HepG2 (cell line): Measurements from ENCODE around the gene LRRC45. TPM values are rescaled to one million over a fixed set of nuclear protein-coding genes. Genes with fewer than 3 reads are reported as not detected.

Experiments
- ATAC-seq: fragments of 200-7000 bp; cut with Tn5 transposase; 3 replicates; pipeline ENCODE4 v1.9.1; 2020; ENCODE audit warnings: mild to moderate bottlenecking, moderate library complexity
- BruUV-seq: library from RNA; stranded (reverse); fragments of 400-500 nt; replicated peaks from 2 replicates; lab custom pipeline; 2021; lab: Mats Ljungman, UMichigan
- CTCF ChIA-PET: fragments of 300-600 bp; formaldehyde crosslinking; extraction: SDS; loops from one replicate; lab custom pipeline; 2021; ENCODE audit warnings: low total read pairs, inconsistent platforms, low intra/inter-chr PET ratio; lab: Yijun Ruan, JAX
- POLR2A ChIA-PET: fragments of 350-600 bp; sonication (Branson Sonifier 250); formaldehyde crosslinking; loops from one replicate; lab custom pipeline; 2020; ENCODE audit warnings: antibody characterized with exemption, inconsistent platforms; lab: Yijun Ruan, JAX
- DNase-seq: peaks from one replicate; pipeline ENCODE4 v3.0.0-alpha.2; 2015; ENCODE audit warnings: low spot score
- FAIRE-seq: peaks from 3 replicates; lab custom pipeline; 2011; peaks lifted over from hg19 to GRCh38; lab: Jason Lieb, UNC
- H2AFZ ChIP-seq: one replicate; pipeline ENCODE4 v1.6.1; 2011; ENCODE audit warnings: low read length, inconsistent platforms
- H3K27ac ChIP-seq: fragments of 300-600 bp; 3 replicates; pipeline ENCODE4 v1.8.0; 2011; ENCODE audit warnings: mixed run types, mild to moderate bottlenecking, mixed read lengths, low read length, inconsistent platforms; ENCODE audit not compliant: insufficient read depth; ENCODE audit errors: extremely low read length
- H3K27me3 ChIP-seq, 2 experiments: fragments of 200-600 bp in 1 of 2; 2 replicates in 1 of 2; 3 replicates in 1 of 2; pipeline versions ENCODE4 v1.6.0 to v1.8.0; 2011; ENCODE audit warnings: low read length in 2 of 2, mild to moderate bottlenecking in 2 of 2, moderate library complexity in 2 of 2, inconsistent platforms in 1 of 2; ENCODE audit not compliant: insufficient read depth in 2 of 2, control insufficient read depth in 1 of 2
- H3K36me3 ChIP-seq, 2 experiments: fragments of 200-600 bp in 1 of 2; replicated peaks in 1 of 2; 2 replicates in 1 of 2; 3 replicates in 1 of 2; pipeline versions ENCODE4 v1.5.1 to v1.8.0; 2011; ENCODE audit warnings: low read length in 2 of 2, inconsistent platforms in 1 of 2; ENCODE audit not compliant: insufficient read depth in 2 of 2, control insufficient read depth in 1 of 2
- H3K4me1 ChIP-seq: 2 replicates; pipeline ENCODE4 v1.5.1; 2012; ENCODE audit warnings: low read length, inconsistent platforms; ENCODE audit not compliant: insufficient read depth
- H3K4me2 ChIP-seq: 2 replicates; pipeline ENCODE4 v1.6.0; 2011; ENCODE audit warnings: low read depth, low read length, inconsistent platforms
- H3K4me3 ChIP-seq, 3 experiments: fragments of 200-600 bp in 1 of 3; sonication (generic), shearing (Covaris generic) in 1 of 3; replicated peaks in 1 of 3; 2 replicates each; pipeline ENCODE4 v1.5.1; 2011 to 2016; ENCODE audit warnings: low read length in 3 of 3, inconsistent platforms in 2 of 3, low read depth in 2 of 3, mild to moderate bottlenecking in 2 of 3, control low read depth in 1 of 3, mixed read lengths in 1 of 3; ENCODE audit not compliant: insufficient read depth in 1 of 3
- H3K79me2 ChIP-seq: one replicate; pipeline ENCODE4 v1.6.1; 2011; ENCODE audit warnings: low read length, inconsistent platforms; ENCODE audit not compliant: insufficient read depth
- H3K9ac ChIP-seq: 2 replicates; pipeline ENCODE4 v1.6.0; 2011; ENCODE audit warnings: mild to moderate bottlenecking, low read depth, low read length, inconsistent platforms; ENCODE audit not compliant: insufficient read depth
- H3K9me3 ChIP-seq: 2 replicates; pipeline ENCODE4 v1.5.1; 2012; ENCODE audit warnings: mild to moderate bottlenecking, low read length
- H4K20me1 ChIP-seq: 2 replicates; pipeline ENCODE4 v1.6.0; 2011; ENCODE audit warnings: inconsistent platforms, mild to moderate bottlenecking, low read length, moderate library complexity; ENCODE audit not compliant: insufficient read depth
- ATF6 ChIP-seq: sonication (generic); formaldehyde crosslinking; conservative IDR thresholded peaks from 2 replicates; pipeline ENCODE4 v1.4.0; 2020; ENCODE audit warnings: missing genetic modification reagents
- CENPT ChIP-seq: sonication (generic); formaldehyde crosslinking; IDR thresholded peaks from 2 replicates; pipeline ENCODE4 v1.8.0; 2022; ENCODE audit warnings: low read depth, mild to moderate bottlenecking, moderate library complexity, missing genetic modification reagents
- GABPA ChIP-seq, 2 experiments: IDR thresholded peaks; 2 replicates each; pipeline ENCODE4 v1.6.1; 2011 to 2016; ENCODE audit warnings: low read depth in 2 of 2, low read length in 1 of 2, missing biosample characterization in 1 of 2, missing genetic modification characterization in 1 of 2
- HIVEP1 ChIP-seq: sonication (generic); formaldehyde crosslinking; IDR thresholded peaks from 2 replicates; pipeline ENCODE4 v1.4.0; 2020; ENCODE audit warnings: mild to moderate bottlenecking, missing genetic modification reagents
- KLF9 ChIP-seq: IDR thresholded peaks from 2 replicates; pipeline ENCODE4 v1.6.1; 2016; ENCODE audit warnings: low read depth
- NFIB ChIP-seq: sonication (generic); formaldehyde crosslinking; IDR thresholded peaks from 2 replicates; pipeline ENCODE4 v1.9.0; 2021; ENCODE audit warnings: missing genetic modification reagents, mild to moderate bottlenecking, borderline replicate concordance
- PITX1 ChIP-seq: sonication (generic); formaldehyde crosslinking; IDR thresholded peaks from 2 replicates; pipeline ENCODE4 v1.5.1; 2020; ENCODE audit warnings: mild to moderate bottlenecking, missing genetic modification reagents
- RFXANK ChIP-seq: IDR thresholded peaks from 2 replicates; pipeline ENCODE4 v1.6.1; 2016
- SKI ChIP-seq: fragments of 450-650 bp; IDR thresholded peaks from one replicate; pipeline ENCODE4 v1.6.1; 2018; ENCODE audit warnings: mild to moderate bottlenecking; ENCODE audit not compliant: partially characterized antibody
- SP140L ChIP-seq: sonication (generic); formaldehyde crosslinking; IDR thresholded peaks from 2 replicates; pipeline ENCODE4 v1.4.0; 2020; ENCODE audit warnings: missing genetic modification reagents, borderline replicate concordance
- SYNCRIP ChIP-seq: fragments of 200-400 bp; formaldehyde crosslinking; IDR thresholded peaks from 2 replicates; pipeline ENCODE4 v1.6.1; 2018; ENCODE audit warnings: mild to moderate bottlenecking, low read depth, low read length; ENCODE audit not compliant: insufficient read depth
- U2AF1 ChIP-seq: fragments of 200-400 bp; formaldehyde crosslinking; optimal IDR thresholded peaks from 2 replicates; pipeline ENCODE3; 2017; ENCODE audit warnings: mild to moderate bottlenecking, low read depth, low read length
- ZMAT3 ChIP-seq: sonication (generic); formaldehyde crosslinking; conservative IDR thresholded peaks from 2 replicates; pipeline ENCODE4 v1.7.0; 2021; ENCODE audit warnings: missing genetic modification reagents
- ZNF841 ChIP-seq: sonication (generic); formaldehyde crosslinking; IDR thresholded peaks from 2 replicates; pipeline ENCODE4 v1.8.1; 2023; ENCODE audit warnings: missing genetic modification reagents, borderline replicate concordance
- WGBS: methylation state at CpG from one replicate; pipeline ENCODE4 v1.1.6; 2017; ENCODE audit warnings: low lambda C conversion rate; 5-methylcytosine and 5-hydroxymethylcytosine counted together
- in situ Hi-C: cut with HindIII; loops from 2 replicates; pipeline ENCODE4 v1.10.0; 2017; ENCODE audit warnings: low pct_unique_long_range_greater_than_20kb; ENCODE audit not compliant: extremely low pct_ligation_motif_present
- intact Hi-C: fragments of 100-400 bp; cut with micrococcal nuclease; formaldehyde crosslinking; loops from one replicate; pipeline ENCODE4 v1.10.0; 2022; ENCODE audit not compliant: unreplicated experiment
- polyA plus RNA-seq, 8 experiments: library from polyadenylated mRNA; depleted of rRNA in 3 of 8; stranded (reverse) in 7 of 8; unstranded in 1 of 8; fragments of >200 nt; fragmentation: Illumina TruSeq in 4 of 8; extraction: Trizol in 4 of 8; gene quantifications; 2 replicates each; pipeline versions ENCODE4 v1.2.1 to v1.2.3, GENCODE V29; 2011 to 2016; ENCODE audit warnings: low read depth in 4 of 8, missing spikeins in 1 of 8, mixed read lengths in 1 of 8; ENCODE audit not compliant: insufficient read depth in 1 of 8
- total RNA-seq, 5 experiments: library from RNA; depleted of rRNA; stranded (reverse); fragments of >200 nt; fragmentation: Illumina TruSeq; extraction: Trizol; gene quantifications; 2 replicates each; pipeline ENCODE4 v1.2.3, GENCODE V29; 2016; ENCODE audit warnings: low read depth in 1 of 5
- TF ChIP-seq, protein P1 (sequence below): sonication (generic); formaldehyde crosslinking; IDR thresholded peaks from 2 replicates; pipeline ENCODE4 v1.4.0; 2020; ENCODE audit warnings: missing genetic modification reagents, borderline replicate concordance
- TF ChIP-seq, protein P2 (sequence below): sonication (generic); formaldehyde crosslinking; IDR thresholded peaks from 2 replicates; pipeline ENCODE4 v1.5.1; 2020; ENCODE audit warnings: mild to moderate bottlenecking, missing genetic modification reagents, moderate library complexity

The LRRC45 gene
- total and polyA plus RNA-seq, 2 of the 13 experiments (the other 11 are each of a cell fraction or from before 2014, with no cell fraction given): 11.6 to 48.1 TPM

- TF ChIP-seq ZNF841 (CRISPR knock-in tag) (no peak), CENPT (CRISPR knock-in tag) (no peak)
Measured at GRCh38 chr17:82050152-82050760, 27.2 kb downstream of the LRRC45 start (continued).

DNA sequence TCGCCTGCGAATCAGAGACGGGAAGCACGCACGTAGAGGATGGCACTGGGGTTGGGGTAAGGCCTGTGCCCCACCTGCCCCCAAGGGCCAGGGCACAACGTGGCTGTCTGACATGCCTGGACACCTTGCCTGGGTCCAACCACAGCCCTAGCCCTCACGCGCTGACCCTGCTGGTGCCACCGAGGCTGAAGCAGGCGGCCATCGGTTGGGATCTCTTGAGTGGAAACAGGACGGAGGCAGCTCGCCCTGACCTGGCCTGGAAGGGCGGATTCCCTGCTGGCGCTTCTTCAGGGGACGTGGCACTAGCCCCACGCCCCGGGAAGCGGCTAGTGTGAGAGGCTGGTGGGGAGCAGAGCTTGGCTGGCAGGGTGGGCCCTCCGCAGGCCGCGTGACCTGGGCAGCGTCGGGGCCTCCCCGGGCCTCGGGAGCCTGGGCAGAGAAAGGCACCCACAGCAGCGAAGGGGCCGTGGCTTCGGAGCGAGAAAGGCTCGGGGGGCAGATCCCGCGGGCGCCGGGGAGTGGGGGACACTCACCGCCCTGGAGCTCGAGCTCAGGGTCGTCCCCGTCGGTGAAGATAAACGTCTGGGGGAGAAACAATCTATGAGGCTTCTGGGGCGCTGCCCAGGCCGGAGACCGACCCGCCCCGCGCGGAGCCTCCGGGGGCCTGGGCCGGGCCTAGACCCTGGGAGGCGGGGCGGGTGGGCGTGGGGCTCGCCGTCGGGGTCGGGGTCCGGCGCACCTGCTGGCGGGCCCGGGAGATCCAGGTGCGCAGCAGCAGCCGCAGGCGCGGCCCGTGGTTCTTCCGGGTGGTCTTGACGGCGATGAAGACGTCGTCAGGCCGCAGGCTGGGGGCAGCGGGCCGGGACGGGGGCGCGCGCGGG is 27.9 kb downstream of the LRRC45 start:
- intact Hi-C loops (loop anchor here (1.0 to 5.0 kb wide), 2 partner anchors 14 to 46 kb away; partner anchors contain the start of genes DCXR and FASN), in situ Hi-C loops (no loop called here)
- peak; percentile 23 for ATAC-seq
- no peak overlapping the region for H2AFZ ChIP-seq
- peaks cover 37% of the 10 kb centered on the region for H3K79me2 ChIP-seq
- H3K27me3 ChIP-seq: no peaks in the 10 kb centered on the region; a peak in 2 of 5 replicates
- H3K4me2 ChIP-seq: peak overlapping the region; percentile 100
- ChIA-PET POLR2A (interaction anchor here (1.0 to 3.4 kb wide), 6 partner anchors 7 to 179 kb away, joined by 3 to 33 read pairs (median 4); partner anchors contain the start of genes CENPX, DCXR, DUS1L and LRRC45), CTCF (interaction anchor here (0.6 kb wide), 1 partner anchor 14 kb away, joined by 3 read pairs; the partner anchor contains the start of gene DCXR)
- BruUV-seq: no TSS peak
- no peaks in the 10 kb centered on the region for H3K9me3 ChIP-seq
- H3K4me3 ChIP-seq: peak overlapping the region; percentile 76 to 99 (median 95)
- H3K4me1 ChIP-seq: peaks cover 42% of the 10 kb centered on the region
- DNase-seq: no peak
- H4K20me1 ChIP-seq: no peaks in the 10 kb centered on the region; the same call in 1 of the 2 replicates
- H3K36me3 ChIP-seq: peaks cover 19 to 48% of the 10 kb centered on the region in 2 experiments
- H3K27ac ChIP-seq: peak overlapping the region; percentile 71
- peak overlapping the region; percentile 88 for H3K9ac ChIP-seq
- 25% methylated on average over 25 of the region's 79 CpGs for WGBS
- FAIRE-seq: no peak
- TF ChIP-seq, protein P1, sequence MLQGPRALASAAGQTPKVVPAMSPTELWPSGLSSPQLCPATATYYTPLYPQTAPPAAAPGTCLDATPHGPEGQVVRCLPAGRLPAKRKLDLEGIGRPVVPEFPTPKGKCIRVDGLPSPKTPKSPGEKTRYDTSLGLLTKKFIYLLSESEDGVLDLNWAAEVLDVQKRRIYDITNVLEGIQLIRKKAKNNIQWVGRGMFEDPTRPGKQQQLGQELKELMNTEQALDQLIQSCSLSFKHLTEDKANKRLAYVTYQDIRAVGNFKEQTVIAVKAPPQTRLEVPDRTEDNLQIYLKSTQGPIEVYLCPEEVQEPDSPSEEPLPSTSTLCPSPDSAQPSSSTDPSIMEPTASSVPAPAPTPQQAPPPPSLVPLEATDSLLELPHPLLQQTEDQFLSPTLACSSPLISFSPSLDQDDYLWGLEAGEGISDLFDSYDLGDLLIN (CRISPR knock-in tag): 0 out of 2 replicates have a peak, but pooled peaks have one; percentile 34
- TF ChIP-seq HIVEP1 (CRISPR knock-in tag) (0 out of 2 replicates have a peak, but pooled peaks have one; percentile 38), SYNCRIP (no peak), SKI (no peak), PITX1 (no peak), ZMAT3 (0 out of 2 replicates have a peak, but pooled peaks have one; percentile 5), ATF6 (CRISPR knock-in tag) (no peak), NFIB (CRISPR knock-in tag) (no peak), RFXANK (CRISPR knock-in tag) (no peak), U2AF1 (no peak), GABPA (IDR thresholded peaks at IDR 0.05; ENCODE audit: low read depth, low read length) (no peak), GABPA (CRISPR knock-in tag; IDR thresholded peaks at IDR 0.05; ENCODE audit: low read depth) (no peak), KLF9 (CRISPR knock-in tag) (no peak), SP140L (CRISPR knock-in tag) (no peak)
- TF ChIP-seq, protein P2, sequence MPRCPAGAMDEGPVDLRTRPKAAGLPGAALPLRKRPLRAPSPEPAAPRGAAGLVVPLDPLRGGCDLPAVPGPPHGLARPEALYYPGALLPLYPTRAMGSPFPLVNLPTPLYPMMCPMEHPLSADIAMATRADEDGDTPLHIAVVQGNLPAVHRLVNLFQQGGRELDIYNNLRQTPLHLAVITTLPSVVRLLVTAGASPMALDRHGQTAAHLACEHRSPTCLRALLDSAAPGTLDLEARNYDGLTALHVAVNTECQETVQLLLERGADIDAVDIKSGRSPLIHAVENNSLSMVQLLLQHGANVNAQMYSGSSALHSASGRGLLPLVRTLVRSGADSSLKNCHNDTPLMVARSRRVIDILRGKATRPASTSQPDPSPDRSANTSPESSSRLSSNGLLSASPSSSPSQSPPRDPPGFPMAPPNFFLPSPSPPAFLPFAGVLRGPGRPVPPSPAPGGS (CRISPR knock-in tag): peak; percentile 75; the same call in 1 of the 2 replicates
